ENCODE results near the gene SLC39A9.
"Not testable (repeated sequence)": the region's sequence is repeated elsewhere in the genome, so short reads cannot be mapped to it uniquely, and the experiment has no call there.

The SLC39A9 gene

GRCh38 chr14:69428289-69428998 lies 30.0 kb downstream of the SLC39A9 start:
- no peak for DNase-seq

DNA sequence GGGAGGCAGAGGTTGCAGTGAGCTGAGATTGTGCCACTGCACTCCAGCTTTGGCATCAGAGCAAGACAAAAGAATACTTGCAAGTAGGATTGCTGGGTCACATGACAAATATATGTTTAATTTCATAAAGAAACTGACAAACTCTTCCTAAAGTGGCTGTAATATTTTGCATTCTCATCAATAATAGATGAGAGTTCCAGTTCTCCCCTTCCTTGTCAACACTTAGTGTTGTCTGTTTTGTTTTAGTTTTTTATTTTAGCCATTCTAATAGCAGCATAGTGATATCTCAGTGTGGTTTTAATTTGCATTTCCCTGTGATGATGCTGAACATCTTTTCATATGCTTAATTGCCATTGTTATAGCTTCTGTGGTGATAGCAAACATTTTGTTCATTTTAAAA lies 31.2 kb downstream of the SLC39A9 start:
- DNase-seq, result no peak

DNA sequence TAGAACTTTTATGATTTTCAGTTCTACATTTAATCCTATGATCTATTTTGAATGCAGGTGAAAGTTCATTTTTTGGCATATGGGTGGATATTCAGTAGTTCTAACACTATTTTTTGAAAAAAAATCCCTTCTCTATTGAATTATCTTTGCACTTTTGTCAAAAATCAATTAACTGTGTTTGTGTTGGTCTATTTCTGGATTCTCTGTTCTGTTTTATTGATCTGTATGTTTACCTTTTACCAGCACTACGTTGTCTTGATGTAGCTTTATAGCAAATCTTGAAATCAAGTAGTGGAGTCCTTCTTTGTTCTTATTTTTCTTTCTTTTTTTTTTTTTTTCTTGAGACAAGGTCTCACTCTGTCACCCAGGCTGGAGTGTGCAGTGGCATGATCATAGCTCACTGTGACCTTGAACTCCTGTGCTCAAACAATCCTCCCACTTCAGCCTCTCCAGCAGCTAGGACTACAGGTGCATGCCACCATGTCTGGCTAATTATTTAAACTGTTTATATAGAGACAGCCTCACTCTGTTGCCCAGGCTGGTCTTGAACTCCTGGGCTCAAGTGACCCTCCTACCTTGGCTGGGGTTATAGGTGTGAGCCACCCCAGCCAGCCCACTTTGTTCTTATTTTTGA lies 31.9 kb downstream of the SLC39A9 start:
- DNase-seq, result no peak

DNA sequence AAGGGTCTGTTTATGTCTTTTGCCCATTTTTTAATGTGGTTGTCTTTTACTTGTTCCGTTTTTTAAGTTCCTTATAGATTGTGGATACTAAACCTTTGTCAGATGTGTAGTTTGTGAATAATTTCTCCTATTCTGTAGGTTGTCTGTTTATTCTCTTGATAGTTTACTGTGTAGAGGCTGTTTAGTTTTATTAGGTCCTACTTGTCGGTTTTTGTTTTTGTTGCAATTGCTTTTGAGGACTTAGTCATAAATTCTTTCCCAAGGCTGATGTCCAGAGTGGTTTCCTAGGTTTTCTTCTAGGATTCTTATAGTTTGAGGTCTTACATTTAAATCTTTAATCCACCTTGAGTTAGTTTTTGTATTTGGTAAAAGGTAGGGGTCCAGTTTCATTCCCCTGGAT lies 33.9 kb downstream of the SLC39A9 start:
- no peak for DNase-seq

GRCh38 chr14:69439521-69440270 lies 41.2 kb downstream of the SLC39A9 start:
- no peak for DNase-seq

- DNase-seq, result no peak
These were observed 43.5 kb downstream of the SLC39A9 start for GRCh38 chr14:69441948-69442347.

DNA sequence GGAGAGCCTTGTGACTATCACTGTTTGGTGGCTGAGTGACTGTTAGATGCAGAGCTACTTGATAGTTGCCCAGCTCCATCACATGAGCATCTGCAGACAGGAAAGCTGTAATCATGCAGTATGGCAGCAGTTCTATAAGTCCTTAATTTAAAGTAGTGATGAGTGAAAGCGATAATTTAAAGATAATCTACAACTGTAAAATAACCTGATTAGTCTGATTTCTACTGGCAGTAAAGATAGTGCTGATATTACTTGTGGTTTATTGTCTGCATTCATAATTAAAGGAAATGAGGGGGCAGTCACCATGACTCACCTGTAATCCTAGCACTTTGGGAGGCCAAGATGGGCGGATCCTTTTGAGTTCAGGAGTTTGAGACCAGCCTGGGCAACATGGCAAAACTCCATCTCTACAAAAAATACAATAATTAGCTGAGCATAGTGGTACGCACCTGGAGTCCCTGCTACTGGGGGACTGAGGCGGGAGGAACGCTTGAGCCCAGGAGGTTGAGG lies 44.9 kb downstream of the SLC39A9 start:
- no peak for DNase-seq

DNA sequence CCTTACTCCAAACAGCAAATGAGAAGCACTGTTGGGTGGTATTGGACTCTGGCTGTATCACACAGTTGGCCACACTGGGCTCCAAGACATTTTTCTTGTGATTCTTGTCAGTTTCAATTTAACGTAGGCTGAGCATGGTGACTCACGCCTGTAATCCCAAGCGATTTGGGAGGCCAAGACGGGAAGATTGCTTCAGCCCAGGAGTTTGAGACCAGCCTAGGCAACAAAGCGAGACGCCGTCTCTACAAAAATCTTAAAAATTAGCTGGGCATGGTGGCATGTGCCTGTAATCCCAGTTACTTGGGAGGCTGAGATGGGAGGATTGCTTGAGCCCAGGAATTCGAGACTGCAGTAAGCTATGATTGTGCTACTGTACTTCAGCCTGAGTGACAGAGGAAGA lies 50.7 kb downstream of the SLC39A9 start:
- no peak for DNase-seq

GRCh38 chr14:69451941-69452340 lies 53.4 kb downstream of the SLC39A9 start:
- no peak for DNase-seq

DNA sequence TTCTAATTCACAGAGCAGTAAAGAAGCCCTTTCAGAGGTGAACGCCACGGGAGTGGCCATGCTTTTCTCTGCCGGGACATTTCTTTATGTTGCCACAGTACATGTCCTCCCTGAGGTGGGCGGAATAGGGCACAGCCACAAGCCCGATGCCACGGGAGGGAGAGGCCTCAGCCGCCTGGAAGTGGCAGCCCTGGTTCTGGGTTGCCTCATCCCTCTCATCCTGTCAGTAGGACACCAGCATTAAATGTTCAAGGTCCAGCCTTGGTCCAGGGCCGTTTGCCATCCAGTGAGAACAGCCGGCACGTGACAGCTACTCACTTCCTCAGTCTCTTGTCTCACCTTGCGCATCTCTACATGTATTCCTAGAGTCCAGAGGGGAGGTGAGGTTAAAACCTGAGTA lies 59.9 kb downstream of the SLC39A9 start:
- no peak for DNase-seq

DNA sequence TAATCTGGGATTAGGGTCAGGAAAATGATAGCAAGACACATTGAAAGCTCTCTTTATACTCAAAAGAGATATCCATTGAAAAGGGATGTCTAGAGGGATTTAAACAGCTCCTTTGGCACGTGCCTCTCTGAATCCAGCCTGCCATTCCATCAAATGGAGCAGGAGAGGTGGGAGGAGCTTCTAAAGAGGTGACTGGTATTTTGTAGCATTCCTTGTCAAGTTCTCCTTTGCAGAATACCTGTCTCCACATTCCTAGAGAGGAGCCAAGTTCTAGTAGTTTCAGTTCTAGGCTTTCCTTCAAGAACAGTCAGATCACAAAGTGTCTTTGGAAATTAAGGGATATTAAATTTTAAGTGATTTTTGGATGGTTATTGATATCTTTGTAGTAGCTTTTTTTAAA lies 60.6 kb downstream of the SLC39A9 start:
- DNase-seq, result no peak

GRCh38 chr14:69460093-69460701 lies 61.7 kb downstream of the SLC39A9 start:
- peak; percentile 48 for DNase-seq

- DNase-seq, result no peak
These were observed 65.9 kb downstream of the SLC39A9 start for GRCh38 chr14:69464379-69464778.

GRCh38 chr14:69464829-69465228 lies 66.3 kb downstream of the SLC39A9 start:
- DNase-seq, result no peak

DNA sequence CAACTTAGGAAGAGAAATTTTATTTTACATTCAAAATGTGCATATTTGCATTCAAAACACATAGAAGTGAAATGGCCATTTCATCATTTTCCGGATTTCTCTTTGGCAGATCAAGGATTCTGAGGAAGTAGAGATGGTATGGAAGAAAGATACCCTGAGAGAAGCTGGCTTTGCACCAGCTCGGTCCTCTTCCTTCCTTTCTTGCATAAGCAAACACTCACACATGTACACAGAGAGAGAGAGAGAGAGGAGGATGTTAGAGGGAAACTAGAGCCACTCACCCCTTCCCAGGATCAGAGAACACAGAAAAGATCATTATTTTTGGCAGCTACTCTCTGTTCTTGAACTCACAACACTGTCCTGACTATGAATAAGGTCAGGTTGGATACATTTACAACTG lies 70.5 kb downstream of the SLC39A9 start:
- DNase-seq, result no peak

DNA sequence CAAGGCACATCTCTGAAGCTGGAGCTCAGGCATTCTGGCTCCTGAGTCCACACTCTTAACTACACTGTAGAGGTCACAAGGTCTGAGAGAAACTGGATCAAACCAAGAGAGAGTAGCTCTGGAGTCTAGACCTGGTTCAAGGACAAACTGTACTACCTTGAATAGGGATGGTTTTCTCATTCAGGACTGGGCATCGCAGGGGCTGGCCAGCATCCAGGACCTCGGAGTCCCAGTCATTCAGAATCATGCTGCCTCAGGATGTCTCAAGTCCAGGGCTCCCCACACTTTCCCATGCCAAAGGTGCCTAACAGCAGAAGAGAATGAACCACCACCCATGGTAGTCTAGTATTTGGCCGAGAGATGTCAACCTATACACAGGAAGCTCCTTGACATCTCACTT lies 72.9 kb downstream of the SLC39A9 start:
- DNase-seq, result no peak

- no peak for DNase-seq
These were observed 73.4 kb downstream of the SLC39A9 start for GRCh38 chr14:69471916-69472315.

GRCh38 chr14:69473260-69473659 lies 74.8 kb downstream of the SLC39A9 start:
- DNase-seq, result no peak

DNA sequence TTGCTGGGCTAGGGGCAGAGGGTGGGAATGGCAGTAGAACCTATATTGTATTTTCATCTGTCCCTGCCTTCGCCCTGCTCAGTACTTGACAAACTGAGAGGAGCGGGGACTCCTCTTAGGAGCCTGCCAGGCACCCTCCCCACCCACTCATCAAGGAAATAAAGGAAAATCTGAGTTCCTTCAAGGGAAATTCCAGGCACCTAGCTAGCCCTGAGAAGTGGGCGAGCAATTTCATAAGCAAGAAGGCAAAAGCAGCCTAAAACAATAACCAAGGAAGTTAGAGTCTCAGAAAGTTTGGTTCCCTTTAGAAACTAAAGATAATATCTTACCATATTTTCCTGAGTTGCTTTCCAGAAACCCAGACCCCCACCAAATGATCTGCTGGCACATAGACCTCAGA lies 75.5 kb downstream of the SLC39A9 start:
- DNase-seq, result no peak

DNA sequence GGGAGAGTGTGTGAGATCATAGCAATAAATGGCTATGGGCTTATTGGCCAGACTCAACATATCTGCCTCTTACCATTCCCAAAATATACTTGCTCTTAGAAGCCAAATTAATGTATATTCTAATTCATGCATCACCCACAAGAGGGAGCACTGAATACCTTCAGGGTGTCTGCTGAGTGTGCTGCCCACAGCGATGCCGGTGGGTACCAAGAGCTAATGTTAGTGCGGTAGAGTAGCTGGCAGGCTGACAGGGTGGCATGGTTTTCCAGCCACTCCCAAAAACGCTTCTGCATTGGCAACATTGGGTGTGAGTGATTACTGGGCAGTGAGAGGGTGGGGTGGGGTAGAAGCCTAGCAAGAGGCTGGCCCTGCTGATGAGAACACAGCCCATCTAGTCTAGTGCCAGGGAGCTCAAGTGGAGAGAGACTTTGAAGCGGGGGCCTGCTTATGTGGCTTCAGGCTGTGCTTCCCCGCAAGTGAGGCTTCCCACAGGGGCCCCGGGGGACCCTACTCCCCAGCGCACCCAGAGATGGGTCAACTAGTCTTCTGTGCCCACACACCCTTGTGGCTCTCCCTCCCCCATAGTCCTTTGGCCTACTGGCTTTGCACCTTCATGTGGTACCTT lies 76.8 kb downstream of the SLC39A9 start:
- DNase-seq, result no peak

- DNase-seq, result not testable (repeated sequence)
These were observed 78.4 kb downstream of the SLC39A9 start for GRCh38 chr14:69476824-69477450.

- not testable (repeated sequence) for DNase-seq
These were observed 79.6 kb downstream of the SLC39A9 start for GRCh38 chr14:69478055-69478454.

- DNase-seq, result no peak
These were observed 81.2 kb downstream of the SLC39A9 start for GRCh38 chr14:69479696-69480095.

Data from stimulated activated naive CD4-positive, alpha-beta T cell treated with Interleukin-2 at 50 U/mL for 16 hours (primary cell).